GM19438 (cell line): ENCODE measurements around the gene CFAP126.
"Not testable (repeated sequence)": the region's sequence is repeated elsewhere in the genome, so short reads cannot be mapped to it uniquely, and the experiment has no call there.

Source experiments
- ATAC-seq: cut with Tn5 transposase; IDR thresholded peaks from one replicate; pipeline ENCODE4 v1.9.1; 2021; ENCODE audit warnings: low read depth; ENCODE audit not compliant: unreplicated experiment

CFAP126 gene, protein sequence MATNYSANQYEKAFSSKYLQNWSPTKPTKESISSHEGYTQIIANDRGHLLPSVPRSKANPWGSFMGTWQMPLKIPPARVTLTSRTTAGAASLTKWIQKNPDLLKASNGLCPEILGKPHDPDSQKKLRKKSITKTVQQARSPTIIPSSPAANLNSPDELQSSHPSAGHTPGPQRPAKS

GRCh38 chr1:161367684-161368400 is at the start of gene CFAP126:
TSS of gene CFAP126 (minus strand) at chr1:161367876. CDS start at chr1:161367868, 8 bp downstream.
- peak; percentile 78 for ATAC-seq

- ATAC-seq: not testable (repeated sequence)
Measured at GRCh38 chr1:161413050-161413449, 45.4 kb upstream of the CFAP126 start.

DNA sequence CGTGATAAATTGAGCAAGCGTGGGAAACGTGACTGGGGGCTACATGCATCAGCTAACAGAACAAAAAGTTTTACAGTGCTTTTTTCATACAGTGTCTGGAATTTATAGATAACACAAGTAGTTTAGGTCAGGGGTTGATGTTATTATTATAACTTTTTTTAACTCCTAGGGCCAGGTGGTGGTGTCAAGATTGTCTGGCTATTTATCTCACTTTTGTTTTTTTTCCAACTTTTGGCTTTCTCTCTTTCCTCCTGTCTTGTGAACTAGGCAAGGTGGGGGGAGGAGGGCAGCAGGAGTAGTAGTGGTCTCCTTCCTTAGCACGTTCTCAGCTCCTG is 42.9 kb upstream of the CFAP126 start:
- ATAC-seq: not testable (repeated sequence)

DNA sequence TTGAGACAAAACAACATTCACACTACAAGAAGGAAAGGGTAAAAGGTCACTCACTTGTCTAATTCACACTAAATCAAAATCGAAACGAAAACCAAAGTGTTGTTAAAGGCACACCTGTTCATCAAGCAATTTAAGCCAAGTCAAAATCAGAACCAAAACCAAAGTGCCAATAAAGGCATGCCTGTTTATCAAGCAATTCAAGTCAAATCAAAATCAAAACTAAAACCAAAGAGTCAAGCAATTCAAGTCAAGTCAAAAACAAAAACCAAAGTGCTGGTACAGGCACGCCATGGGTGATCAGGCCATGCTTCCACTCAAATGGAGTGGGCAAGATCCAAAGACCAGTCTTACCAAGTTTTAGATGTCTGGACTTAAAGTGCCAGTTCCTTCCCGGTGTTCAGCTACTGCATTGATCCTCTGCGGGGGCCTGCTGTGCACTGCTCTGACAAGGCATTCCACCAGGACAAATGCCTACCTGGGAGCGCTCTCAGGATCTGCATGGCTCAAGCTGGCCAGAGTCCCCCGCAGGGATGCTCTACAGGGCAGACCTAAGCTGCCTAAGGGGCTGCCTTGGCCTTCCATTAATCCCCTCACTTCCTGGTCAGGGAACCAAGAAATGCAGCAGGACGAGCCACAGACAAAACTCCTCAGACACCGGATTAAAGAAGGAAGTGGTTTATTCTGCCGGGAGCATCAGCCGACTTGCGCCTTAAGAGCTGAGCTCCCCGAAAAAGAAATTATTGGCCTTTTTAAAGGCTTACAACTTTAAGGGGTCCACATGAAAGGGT is 42.4 kb upstream of the CFAP126 start:
- not testable (repeated sequence) for ATAC-seq

- ATAC-seq: no peak
Measured at GRCh38 chr1:161408429-161409052, 40.9 kb upstream of the CFAP126 start.

GRCh38 chr1:161407451-161407985 is 39.8 kb upstream of the CFAP126 start:
- no peak for ATAC-seq

GRCh38 chr1:161406551-161406950 is 38.9 kb upstream of the CFAP126 start:
- ATAC-seq: not testable (repeated sequence)

- ATAC-seq: no peak
Measured at GRCh38 chr1:161404051-161404597, 36.4 kb upstream of the CFAP126 start.

GRCh38 chr1:161402446-161402845 is 34.8 kb upstream of the CFAP126 start:
- ATAC-seq: no peak

GRCh38 chr1:161399257-161399998 is 31.8 kb upstream of the CFAP126 start:
- peak; percentile 75 for ATAC-seq

DNA sequence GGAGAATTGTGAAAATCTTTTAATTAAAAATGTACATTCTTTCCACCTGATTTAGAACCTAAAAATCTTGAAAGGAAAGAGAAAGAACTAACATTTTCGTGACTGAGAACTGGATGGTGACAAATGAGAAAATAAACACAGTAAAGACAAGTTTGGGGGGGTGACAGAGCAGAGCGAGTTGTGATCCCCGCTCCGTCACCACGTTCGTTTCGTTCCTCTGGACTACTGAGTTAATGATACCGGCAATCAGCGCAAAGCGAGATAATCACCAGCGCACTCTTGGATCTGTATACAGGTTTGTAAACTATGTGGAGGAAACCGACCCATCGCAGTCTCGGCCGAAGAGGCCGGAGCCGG is 31.2 kb upstream of the CFAP126 start:
- no peak for ATAC-seq

DNA sequence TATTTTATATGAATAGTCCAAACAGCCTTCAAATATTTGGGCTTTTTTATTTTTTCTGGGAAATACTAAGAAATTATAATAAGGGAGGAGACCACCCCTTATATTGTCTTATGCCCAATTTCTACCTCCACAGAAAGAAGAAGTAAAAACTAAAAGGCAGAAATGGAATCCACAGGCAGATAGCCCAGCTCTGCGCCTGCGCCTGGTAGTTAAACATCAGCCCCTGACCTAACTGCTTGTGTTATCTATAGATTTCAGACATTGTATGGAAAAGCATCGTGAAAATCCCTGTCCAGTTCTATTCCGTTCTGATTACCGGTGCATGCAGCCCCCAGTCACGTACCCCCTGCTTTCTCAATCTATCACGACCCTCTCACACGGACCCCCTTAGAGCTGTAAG is 29.4 kb upstream of the CFAP126 start:
- not testable (repeated sequence) for ATAC-seq

GRCh38 chr1:161393151-161393550 is 25.5 kb upstream of the CFAP126 start:
- no peak for ATAC-seq

GRCh38 chr1:161391611-161392010 is 23.9 kb upstream of the CFAP126 start:
- no peak for ATAC-seq

GRCh38 chr1:161391136-161391535 is 23.5 kb upstream of the CFAP126 start:
- ATAC-seq: not testable (repeated sequence)

GRCh38 chr1:161390559-161390858 is 22.8 kb upstream of the CFAP126 start:
- ATAC-seq: no peak

- peak; percentile 74 for ATAC-seq
Measured at GRCh38 chr1:161389691-161390558, 22.2 kb upstream of the CFAP126 start.

GRCh38 chr1:161389158-161389557 is 21.5 kb upstream of the CFAP126 start:
- ATAC-seq: not testable (repeated sequence)

DNA sequence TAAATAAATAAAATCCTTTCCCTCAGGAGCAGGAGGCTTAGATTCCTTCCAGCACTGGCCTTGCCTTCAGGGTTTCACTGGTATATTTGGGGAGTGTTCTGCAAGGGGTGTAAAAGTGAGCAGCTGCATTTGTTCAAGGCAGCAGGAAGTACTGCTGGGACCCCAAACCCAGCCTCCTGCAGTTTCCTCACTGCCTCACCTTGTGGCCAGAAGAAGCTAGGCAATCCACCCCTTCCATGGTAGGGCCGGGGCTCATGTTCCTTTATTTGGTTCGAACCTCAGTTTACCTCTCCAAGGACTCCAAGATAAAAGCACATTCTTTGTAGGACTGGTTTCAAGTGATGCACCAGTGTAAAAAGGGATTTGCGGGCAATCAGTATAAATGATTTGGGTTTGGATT is 21.0 kb upstream of the CFAP126 start:
- ATAC-seq: no peak
